Measurements from ENCODE around the gene GNAS. TPM values are rescaled to one million over a fixed set of nuclear protein-coding genes. Genes with fewer than 3 reads are reported as not detected.

GNAS gene
- polyA plus RNA-seq, 1 donor (not counting 4 experiments of a cell fraction or from before 2014, with no cell fraction given): 560 TPM

GRCh38 chr20:58897488-58897887 is 45.0 kb downstream of the GNAS start:
- no peak overlapping the region for H3K4me2 ChIP-seq (ENCODE audit: control insufficient read depth, extremely low read depth, insufficient read depth, low read depth, low read length)
- dilution Hi-C loops (cut with MboI; ENCODE audit: extremely low pct_ligation_motif_present, low sequenced_read_pairs): no loop called here
- H3K9me1 ChIP-seq (ENCODE audit: control insufficient read depth, extremely low read depth, insufficient read depth, low read length): no peaks in the 10 kb centered on the region
- no peak overlapping the region for H2AFZ ChIP-seq (ENCODE audit: control insufficient read depth, low read length)
- no peak for FAIRE-seq
- H3K4me3 ChIP-seq (ENCODE audit: control insufficient read depth in 2 of 3, extremely low read depth in 1 of 3, insufficient read depth in 2 of 3, low read depth in 1 of 3, low read length in 3 of 3): no peak overlapping the region
- no peaks in the 10 kb centered on the region for H3K27me3 ChIP-seq (ENCODE audit: control insufficient read depth, extremely low read depth, insufficient read depth, low read length)
- H4K20me1 ChIP-seq (ENCODE audit: control insufficient read depth, extremely low read depth, insufficient read depth, low read length): peaks cover 16% of the 10 kb centered on the region
- peaks cover 99% of the 10 kb centered on the region for H3K79me2 ChIP-seq (ENCODE audit: control insufficient read depth, insufficient read depth, low read length)
- H3K36me3 ChIP-seq (ENCODE audit: control insufficient read depth in 2 of 2, extremely low read depth in 1 of 2, insufficient read depth in 2 of 2, low read length in 2 of 2): peaks cover 17 to 27% of the 10 kb centered on the region in 2 experiments
- TF ChIP-seq EZH2 (IDR thresholded peaks at IDR 0.05; ENCODE audit: low read length): no peak
- no peak for TF ChIP-seq CTCF (optimal IDR thresholded peaks at IDR 0.05 in 1 of 3, IDR thresholded peaks at IDR 0.05 in 1 of 3, conservative IDR thresholded peaks at IDR 0.05 in 1 of 3; ENCODE audit: extremely low read depth in 1 of 3, insufficient read depth in 2 of 3, low read length in 3 of 3)
- peaks cover 20% of the 10 kb centered on the region for H3K4me1 ChIP-seq (ENCODE audit: control insufficient read depth, extremely low read depth, insufficient read depth, low read length)
- H3K9me3 ChIP-seq (ENCODE audit: control insufficient read depth, low read depth, low read length): no peaks in the 10 kb centered on the region
- H3K9ac ChIP-seq (ENCODE audit: control insufficient read depth, extremely low read depth, insufficient read depth, low read length): no peak overlapping the region
- H3K27ac ChIP-seq (ENCODE audit: control insufficient read depth, insufficient read depth, low read length): no peak overlapping the region
- no peak for DNase-seq (ENCODE audit: low read depth, low spot score)

GRCh38 chr20:58898629-58899408 is 46.3 kb downstream of the GNAS start:
- no peaks in the 10 kb centered on the region for H3K27me3 ChIP-seq (ENCODE audit: control insufficient read depth, extremely low read depth, insufficient read depth, low read length)
- TF ChIP-seq EZH2 (IDR thresholded peaks at IDR 0.05; ENCODE audit: low read length) (no peak), CTCF (optimal IDR thresholded peaks at IDR 0.05 in 1 of 3, IDR thresholded peaks at IDR 0.05 in 1 of 3, conservative IDR thresholded peaks at IDR 0.05 in 1 of 3; ENCODE audit: extremely low read depth in 1 of 3, insufficient read depth in 2 of 3, low read length in 3 of 3) (no peak)
- H3K9ac ChIP-seq (ENCODE audit: control insufficient read depth, extremely low read depth, insufficient read depth, low read length): no peak overlapping the region
- H3K4me2 ChIP-seq (ENCODE audit: control insufficient read depth, extremely low read depth, insufficient read depth, low read depth, low read length): no peak overlapping the region
- DNase-seq (ENCODE audit: low read depth, low spot score): no peak
- H3K36me3 ChIP-seq (ENCODE audit: control insufficient read depth in 2 of 2, extremely low read depth in 1 of 2, insufficient read depth in 2 of 2, low read length in 2 of 2): peaks cover 19 to 36% of the 10 kb centered on the region in 2 experiments
- FAIRE-seq: no peak
- no peaks in the 10 kb centered on the region for H3K9me3 ChIP-seq (ENCODE audit: control insufficient read depth, low read depth, low read length)
- H3K27ac ChIP-seq (ENCODE audit: control insufficient read depth, insufficient read depth, low read length): no peak overlapping the region
- no peak overlapping the region for H3K4me3 ChIP-seq (ENCODE audit: control insufficient read depth in 2 of 3, extremely low read depth in 1 of 3, insufficient read depth in 2 of 3, low read depth in 1 of 3, low read length in 3 of 3)
- H2AFZ ChIP-seq (ENCODE audit: control insufficient read depth, low read length): no peak overlapping the region
- H3K79me2 ChIP-seq (ENCODE audit: control insufficient read depth, insufficient read depth, low read length): peaks cover 95% of the 10 kb centered on the region
- peaks cover 16% of the 10 kb centered on the region for H4K20me1 ChIP-seq (ENCODE audit: control insufficient read depth, extremely low read depth, insufficient read depth, low read length)
- dilution Hi-C loops (cut with MboI; ENCODE audit: extremely low pct_ligation_motif_present, low sequenced_read_pairs): no loop called here
- H3K4me1 ChIP-seq (ENCODE audit: control insufficient read depth, extremely low read depth, insufficient read depth, low read length): peaks cover 18% of the 10 kb centered on the region
- H3K9me1 ChIP-seq (ENCODE audit: control insufficient read depth, extremely low read depth, insufficient read depth, low read length): no peaks in the 10 kb centered on the region

All from keratinocyte (primary cell).